Dedifferentiated amniotic fluid mesenchymal stem cell (primary cell): ENCODE measurements around the gene C2.
"Not testable (repeated sequence)": the region's sequence is repeated elsewhere in the genome, so short reads cannot be mapped to it uniquely, and the experiment has no call there.

Experiments used
- DNase-seq: peaks from one replicate; pipeline ENCODE4 v3.0.0-alpha.2; 2016; ENCODE audit errors: extremely low spot score

The C2 gene

GRCh38 chr6:31898383-31899011, 29.0 kb upstream of the C2 start:
- DNase-seq = no peak

GRCh38 chr6:31899215-31899614, 28.3 kb upstream of the C2 start:
- no peak for DNase-seq

- DNase-seq = no peak
Measured at GRCh38 chr6:31899882-31900722, 27.4 kb upstream of the C2 start.

GRCh38 chr6:31900917-31901414, 26.6 kb upstream of the C2 start:
- no peak for DNase-seq

- no peak for DNase-seq
Measured at GRCh38 chr6:31901415-31901952, 26.0 kb upstream of the C2 start.

GRCh38 chr6:31901953-31902643, 25.4 kb upstream of the C2 start, which contains the start of gene ZBTB12:
Gene ZBTB12, minus strand, starts transcription at chr6:31902086. Its CDS starts 781 bp downstream, at chr6:31901305.
- DNase-seq = peak; percentile 96

GRCh38 chr6:31903957-31904356, 23.6 kb upstream of the C2 start:
- no peak for DNase-seq

- no peak for DNase-seq
Measured at GRCh38 chr6:31905041-31905440, 22.5 kb upstream of the C2 start.

- DNase-seq = no peak
Measured at GRCh38 chr6:31906122-31906521, 21.4 kb upstream of the C2 start.

- DNase-seq = not testable (repeated sequence)
Measured at GRCh38 chr6:31906727-31907126, 20.8 kb upstream of the C2 start.

- DNase-seq = no peak
Measured at GRCh38 chr6:31907158-31907813, 20.2 kb upstream of the C2 start.

- not testable (repeated sequence) for DNase-seq
Measured at GRCh38 chr6:31908255-31908654, 19.3 kb upstream of the C2 start.

GRCh38 chr6:31908791-31909190, 18.7 kb upstream of the C2 start:
- no peak for DNase-seq

GRCh38 chr6:31909298-31909697, 18.2 kb upstream of the C2 start:
- not testable (repeated sequence) for DNase-seq

- no peak for DNase-seq
Measured at GRCh38 chr6:31911826-31912585, 15.5 kb upstream of the C2 start.

GRCh38 chr6:31915351-31915750, 12.2 kb upstream of the C2 start:
- DNase-seq = no peak

- no peak for DNase-seq
Measured at GRCh38 chr6:31915756-31916155, 11.8 kb upstream of the C2 start.

GRCh38 chr6:31918069-31918720, 9.3 kb upstream of the C2 start:
- no peak for DNase-seq

GRCh38 chr6:31919624-31920303, 7.8 kb upstream of the C2 start:
- no peak for DNase-seq

- no peak for DNase-seq
Measured at GRCh38 chr6:31920811-31921210, 6.7 kb upstream of the C2 start.
